HG03457 (cell line): Measurements from ENCODE around the gene ATL2.
"Not testable (repeated sequence)": the region's sequence is repeated elsewhere in the genome, so short reads cannot be mapped to it uniquely, and the experiment has no call there.

Source experiments
- ATAC-seq: cut with Tn5 transposase; IDR thresholded peaks from one replicate; pipeline ENCODE4 v1.9.1; 2021; ENCODE audit warnings: moderate number of reproducible peaks; ENCODE audit not compliant: unreplicated experiment

ATL2 gene

GRCh38 chr2:38377050-38377828 is at the start of gene ATL2:
Gene ATL2 (minus strand): TSS chr2:38377273. CDS start chr2:38377260, 13 bp downstream.
- peak; percentile 66 for ATAC-seq

- no peak for ATAC-seq
Observed at GRCh38 chr2:38423763-38424162, 46.7 kb upstream of the ATL2 start.

- no peak for ATAC-seq
Observed at GRCh38 chr2:38421274-38422056, 44.4 kb upstream of the ATL2 start.

GRCh38 chr2:38419499-38419898 is 42.4 kb upstream of the ATL2 start:
- ATAC-seq: no peak

- no peak for ATAC-seq
Observed at GRCh38 chr2:38418735-38419134, 41.7 kb upstream of the ATL2 start.

- ATAC-seq: no peak
Observed at GRCh38 chr2:38417745-38418689, 40.9 kb upstream of the ATL2 start.

GRCh38 chr2:38416296-38417036 is 39.4 kb upstream of the ATL2 start:
- no peak for ATAC-seq

- ATAC-seq: no peak
Observed at GRCh38 chr2:38415728-38416291, 38.7 kb upstream of the ATL2 start.

- ATAC-seq: no peak
Observed at GRCh38 chr2:38415023-38415422, 38.0 kb upstream of the ATL2 start.

- ATAC-seq: not testable (repeated sequence)
Observed at GRCh38 chr2:38412235-38412871, 35.3 kb upstream of the ATL2 start.

GRCh38 chr2:38409156-38410102 is 32.4 kb upstream of the ATL2 start:
- ATAC-seq: no peak

- ATAC-seq: no peak
Observed at GRCh38 chr2:38407111-38407682, 30.1 kb upstream of the ATL2 start.

GRCh38 chr2:38406597-38407110 is 29.6 kb upstream of the ATL2 start:
- no peak for ATAC-seq

GRCh38 chr2:38405917-38406596 is 29.0 kb upstream of the ATL2 start:
- ATAC-seq: no peak

GRCh38 chr2:38400513-38400912 is 23.4 kb upstream of the ATL2 start:
- ATAC-seq: no peak

- ATAC-seq: no peak
Observed at GRCh38 chr2:38398739-38399138, 21.7 kb upstream of the ATL2 start.

- ATAC-seq: no peak
Observed at GRCh38 chr2:38394903-38395341, 17.8 kb upstream of the ATL2 start.
